Ovary (tissue), 9 donors: ENCODE data around the gene EN2. TPM values are rescaled to one million over a fixed set of nuclear protein-coding genes. Genes with fewer than 3 reads are reported as not detected.
A peak's percentile ranks its signal among the peaks of the same experiment; 100 is the strongest.

Source experiments
- DNase-seq, 5 donors: peaks; one replicate each; pipeline ENCODE4 v3.0.0-alpha.2; 2019 to 2020
- H3K27ac ChIP-seq, 2 donors: fragments of 200-600 bp; one replicate each; pipeline versions ENCODE4 v1.5.1 to v1.8.0; 2019 to 2022
- H3K27me3 ChIP-seq: fragments of 200-600 bp; one replicate; pipeline ENCODE4 v1.8.0; 2022
- H3K36me3 ChIP-seq: fragments of 200-600 bp; sonication (generic); one replicate; pipeline ENCODE4 v1.5.1; 2019
- H3K4me1 ChIP-seq: one replicate; pipeline ENCODE4 v1.8.1; 2013; ENCODE audit warnings: mild to moderate bottlenecking, moderate library complexity; ENCODE audit not compliant: insufficient read depth
- H3K4me3 ChIP-seq: fragments of 200-600 bp; sonication (generic); one replicate; pipeline ENCODE4 v1.5.1; 2017
- H3K9me3 ChIP-seq, 2 donors: fragments of 200-600 bp in 1 of 2; sonication (generic) in 1 of 2; one replicate each; pipeline versions ENCODE4 v1.5.1 to v1.8.1; 2013 to 2019; ENCODE audit warnings: mild to moderate bottlenecking in 1 of 2, moderate library complexity in 1 of 2
- CTCF ChIP-seq, 3 donors: fragments of 450-650 bp in 2 of 3; fragments of 200-600 bp in 1 of 3; IDR thresholded peaks; one replicate each; pipeline versions ENCODE4 v1.5.1 to v1.8.0; 2016 to 2022; ENCODE audit warnings: antibody characterized with exemption in 3 of 3, mild to moderate bottlenecking in 1 of 3
- EP300 ChIP-seq: sonication (generic); formaldehyde crosslinking; IDR thresholded peaks from one replicate; pipeline ENCODE4 v1.6.1; 2017; ENCODE audit warnings: antibody characterized with exemption
- POLR2A ChIP-seq: fragments of 450-650 bp; IDR thresholded peaks from one replicate; pipeline ENCODE4 v1.6.1; 2017; ENCODE audit warnings: antibody characterized with exemption, mild to moderate bottlenecking, moderate library complexity
- WGBS, 3 donors: extraction: QIAGEN DNeasy Blood & Tissue Kit in 1 of 3; methylation state at CpG; one replicate each; pipeline versions ENCODE4 v1.1.5 to v1.1.7; 2013 to 2017; 5-methylcytosine and 5-hydroxymethylcytosine counted together
- intact Hi-C, 4 donors: fragments of 100-400 bp; cut with DNase I; formaldehyde crosslinking; loops; one replicate each; pipeline versions ENCODE4 v1.11.0 to v1.15.1; 2022 to 2023
- polyA plus RNA-seq, 2 donors: library from polyadenylated mRNA; stranded (reverse); fragments of 200-250 nt in 1 of 2; fragments of 350-450 nt in 1 of 2; fragmentation: Illumina TruSeq in 1 of 2; extraction: RNeasy Lipid Tissue Mini Kit (QIAGEN cat#74804) in 1 of 2; gene quantifications; one replicate each; pipeline ENCODE4 v1.2.3, GENCODE V29; 2013 to 2014
- total RNA-seq, 7 donors: library from RNA; depleted of rRNA in 2 of 7; stranded (reverse); fragments of >200 nt in 2 of 7; fragmentation: NEBNext Ultra II Directional in 3 of 7; extraction: Animal tissue kit (Norgen Biotek cat#: 25700) in 3 of 7; gene quantifications; one replicate each; pipeline versions ENCODE4 v1.1.0 to v1.2.4, GENCODE V29; 2016 to 2023
- donor health status: DM: no; HTN: no; CAD: no; lungs with moderate emphysema.
- donor health status: DM: no; HTN: no; CAD: no.
- donor health status: Bipolar disorder and iron deficiency.
- donor health status: DM: yes; HTN: yes; CAD: no.
- donor health status: DM: no; HTN: no; CAD: no.
- donor health status: DM: yes; HTN: yes; CAD: no.

Gene EN2
- total and polyA plus RNA-seq, 9 donors: 0.15 to 1.8 (median 0.77) TPM; not detected in 1

- TF ChIP-seq CTCF (IDR thresholded peaks at IDR 0.05) (no peak), POLR2A (no peak), EP300 (no peak)
- H3K4me1 ChIP-seq: peaks cover 4% of the 10 kb centered on the region
- no peak overlapping the region for H3K27ac ChIP-seq
- intact Hi-C loops: loop anchor here in 1 of 4 donors (10.0 kb wide), 1 partner anchor 162 kb away; the partner anchor contains the start of gene INSIG1
- H3K4me3 ChIP-seq: peak overlapping the region; percentile 47
- WGBS, 3 donors: 1 to 2% (median 1%) methylated on average over 61 to 69 of the region's 69 CpGs
- DNase-seq: peak; percentile 77 to 86 (median 85)
- no peaks in the 10 kb centered on the region for H3K9me3 ChIP-seq
- no peaks in the 10 kb centered on the region for H3K36me3 ChIP-seq
- H3K27me3 ChIP-seq: peaks cover 2% of the 10 kb centered on the region
Observed at GRCh38 chr7:155456738-155457543, 988 bp upstream of the EN2 start.

GRCh38 chr7:155457544-155458110, 302 bp upstream of the EN2 start:
- TF ChIP-seq CTCF (IDR thresholded peaks at IDR 0.05) (no peak), EP300 (no peak), POLR2A (no peak)
- no peaks in the 10 kb centered on the region for H3K36me3 ChIP-seq
- WGBS, 3 donors: 1 to 4% (median 4%) methylated on average over 53 to 97 of the region's 98 CpGs
- H3K4me1 ChIP-seq: peaks cover 4% of the 10 kb centered on the region
- no peaks in the 10 kb centered on the region for H3K27me3 ChIP-seq
- H3K4me3 ChIP-seq: peak overlapping the region; percentile 47
- no peak for DNase-seq
- no peaks in the 10 kb centered on the region for H3K9me3 ChIP-seq
- intact Hi-C loops: loop anchor here in 1 of 4 donors (10.0 kb wide), 1 partner anchor 163 kb away; the partner anchor contains the start of gene INSIG1
- H3K27ac ChIP-seq: peak overlapping the region; percentile 24 to 64

- TF ChIP-seq CTCF (IDR thresholded peaks at IDR 0.05): no peak
- DNase-seq: peak in 1 of 5 donors; percentile 32
- no peak overlapping the region for H3K27ac ChIP-seq
- H3K4me3 ChIP-seq: peak overlapping the region; percentile 32
- intact Hi-C loops: loop anchor here in 1 of 4 donors (10.0 kb wide), 1 partner anchor 164 kb away; the partner anchor contains the start of gene INSIG1
- H3K4me1 ChIP-seq: peaks cover 4% of the 10 kb centered on the region
- H3K27me3 ChIP-seq: no peaks in the 10 kb centered on the region
- 2 to 4% (median 3%) methylated on average over 40 to 68 of the region's 68 CpGs for WGBS, 3 donors
- no peaks in the 10 kb centered on the region for H3K9me3 ChIP-seq
- H3K36me3 ChIP-seq: no peaks in the 10 kb centered on the region
Observed at GRCh38 chr7:155458878-155459699, 1.2 kb downstream of the EN2 start.
